Panc1 (cell line): ENCODE data around the gene MAGI2. TPM values are rescaled to one million over a fixed set of nuclear protein-coding genes. Genes with fewer than 3 reads are reported as not detected.
A peak's percentile ranks its signal among the peaks of the same experiment; 100 is the strongest.

Experiments
- ATAC-seq: fragments of 200-7000 bp; cut with Tn5 transposase; 2 replicates; pipeline ENCODE4 v1.9.1; 2020; ENCODE audit warnings: mild to moderate bottlenecking, moderate library complexity
- BruUV-seq: library from RNA; stranded (reverse); fragments of 400-500 nt; replicated peaks from 2 replicates; lab custom pipeline; 2021; lab: Mats Ljungman, UMichigan
- CTCF ChIA-PET: fragments of 300-600 bp; sonication (Branson Sonifier 250); formaldehyde crosslinking; loops from one replicate; lab custom pipeline; 2022; ENCODE audit warnings: antibody characterized with exemption; lab: Charles Lee
- POLR2A ChIA-PET: fragments of 300-600 bp; sonication (Branson Sonifier 250); formaldehyde crosslinking; loops from one replicate; lab custom pipeline; 2022; ENCODE audit warnings: antibody characterized with exemption; lab: Charles Lee
- DNase-seq: peaks from one replicate; pipeline ENCODE4 v3.0.0-alpha.2; 2010; ENCODE audit warnings: low read depth, low spot score
- H3K27ac ChIP-seq: 2 replicates; pipeline ENCODE4 v1.5.1; 2011; ENCODE audit warnings: mild to moderate bottlenecking, low read length, inconsistent platforms
- H3K27me3 ChIP-seq: fragments of 200-500 bp; sonication (Bioruptor generic); 2 replicates; pipeline ENCODE4 v1.6.0; 2014; ENCODE audit warnings: low read length, inconsistent platforms; ENCODE audit not compliant: control insufficient read depth, insufficient read depth
- H3K36me3 ChIP-seq: fragments of 200-500 bp; sonication (Bioruptor generic); 2 replicates; pipeline ENCODE4 v1.5.1; 2014; ENCODE audit warnings: inconsistent platforms, mild to moderate bottlenecking, low read length, moderate library complexity; ENCODE audit not compliant: control insufficient read depth, insufficient read depth
- H3K4me1 ChIP-seq: 2 replicates; pipeline ENCODE4 v1.5.1; 2011; ENCODE audit warnings: inconsistent platforms, mild to moderate bottlenecking, low read length, moderate library complexity; ENCODE audit not compliant: control insufficient read depth, insufficient read depth
- H3K4me3 ChIP-seq, 2 experiments: 2 replicates each; pipeline ENCODE4 v1.5.1; 2011 to 2012; ENCODE audit warnings: low read depth in 2 of 2, low read length in 2 of 2, mild to moderate bottlenecking in 2 of 2, inconsistent platforms in 1 of 2, moderate library complexity in 1 of 2
- H3K9me3 ChIP-seq: fragments of 200-500 bp; sonication (Bioruptor generic); 2 replicates; pipeline ENCODE4 v1.5.1; 2014; ENCODE audit warnings: low read depth, mild to moderate bottlenecking, inconsistent platforms, low read length, moderate library complexity; ENCODE audit not compliant: control insufficient read depth, insufficient read depth
- POLR2AphosphoS5 ChIP-seq: IDR thresholded peaks from 2 replicates; pipeline ENCODE4 v1.6.1; 2012; ENCODE audit warnings: mild to moderate bottlenecking, low read depth, low read length, moderate library complexity
- SIN3A ChIP-seq: IDR thresholded peaks from 2 replicates; pipeline ENCODE4 v1.6.1; 2012; ENCODE audit warnings: low read depth, mild to moderate bottlenecking, low read length, moderate library complexity, borderline replicate concordance; ENCODE audit not compliant: insufficient read depth
- TCF7L2 ChIP-seq: IDR thresholded peaks from 2 replicates; pipeline ENCODE4 v1.6.1; 2011; ENCODE audit warnings: mild to moderate bottlenecking, low read depth, low read length, inconsistent platforms
- in situ Hi-C: cut with HindIII; loops from 2 replicates; pipeline ENCODE4 v1.10.0; 2016; ENCODE audit warnings: low sequenced_read_pairs, low pct_unique_long_range_greater_than_20kb
- intact Hi-C: fragments of 100-400 bp; cut with micrococcal nuclease; formaldehyde crosslinking; loops from one replicate; pipeline ENCODE4 v1.10.0; 2022; ENCODE audit not compliant: unreplicated experiment
- total RNA-seq: library from RNA; stranded (reverse); gene quantifications from one replicate; pipeline ENCODE4 v1.2.1, GENCODE V29; 2021; ENCODE audit not compliant: unreplicated experiment
- TF ChIP-seq, protein P1 (sequence below): fragments of 450-650 bp; IDR thresholded peaks from 2 replicates; pipeline ENCODE4 v1.5.1; 2017; ENCODE audit warnings: mild to moderate bottlenecking
- TF ChIP-seq, protein P2 (sequence below), 2 experiments: IDR thresholded peaks; 2 replicates each; pipeline ENCODE4 v1.6.1; 2011 to 2012; ENCODE audit warnings: low read depth in 2 of 2, control low read depth in 1 of 2, low read length in 1 of 2, mild to moderate bottlenecking in 1 of 2, moderate library complexity in 1 of 2; ENCODE audit not compliant: insufficient read depth in 1 of 2

MAGI2 gene
- total RNA-seq, 1 experiment from 2014 or later: 5.4 TPM

DNA sequence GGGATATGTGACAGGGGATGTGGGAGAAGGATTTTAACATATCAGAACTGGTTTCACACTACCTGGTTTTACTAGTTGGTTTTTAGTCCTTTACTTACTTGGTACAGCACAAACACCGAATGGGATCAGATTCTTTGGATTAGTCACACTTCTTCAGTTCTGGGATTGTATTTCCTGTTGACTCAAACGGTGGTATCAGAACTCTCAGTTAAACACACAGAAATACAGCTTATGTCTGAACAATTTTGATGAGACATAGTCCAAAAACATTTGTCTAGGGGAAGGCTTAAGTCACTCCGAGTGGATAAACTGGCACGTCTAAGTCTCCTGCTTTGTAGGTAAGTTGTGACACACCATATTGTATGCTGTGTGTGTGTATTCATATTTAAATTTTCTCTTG, 1174.4 kb downstream of the MAGI2 start:
- peak; percentile 63 for DNase-seq
- TF ChIP-seq, protein P1, sequence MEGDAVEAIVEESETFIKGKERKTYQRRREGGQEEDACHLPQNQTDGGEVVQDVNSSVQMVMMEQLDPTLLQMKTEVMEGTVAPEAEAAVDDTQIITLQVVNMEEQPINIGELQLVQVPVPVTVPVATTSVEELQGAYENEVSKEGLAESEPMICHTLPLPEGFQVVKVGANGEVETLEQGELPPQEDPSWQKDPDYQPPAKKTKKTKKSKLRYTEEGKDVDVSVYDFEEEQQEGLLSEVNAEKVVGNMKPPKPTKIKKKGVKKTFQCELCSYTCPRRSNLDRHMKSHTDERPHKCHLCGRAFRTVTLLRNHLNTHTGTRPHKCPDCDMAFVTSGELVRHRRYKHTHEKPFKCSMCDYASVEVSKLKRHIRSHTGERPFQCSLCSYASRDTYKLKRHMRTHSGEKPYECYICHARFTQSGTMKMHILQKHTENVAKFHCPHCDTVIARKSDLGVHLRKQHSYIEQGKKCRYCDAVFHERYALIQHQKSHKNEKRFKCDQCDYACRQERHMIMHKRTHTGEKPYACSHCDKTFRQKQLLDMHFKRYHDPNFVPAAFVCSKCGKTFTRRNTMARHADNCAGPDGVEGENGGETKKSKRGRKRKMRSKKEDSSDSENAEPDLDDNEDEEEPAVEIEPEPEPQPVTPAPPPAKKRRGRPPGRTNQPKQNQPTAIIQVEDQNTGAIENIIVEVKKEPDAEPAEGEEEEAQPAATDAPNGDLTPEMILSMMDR: no peak
- TF ChIP-seq, protein P2, sequence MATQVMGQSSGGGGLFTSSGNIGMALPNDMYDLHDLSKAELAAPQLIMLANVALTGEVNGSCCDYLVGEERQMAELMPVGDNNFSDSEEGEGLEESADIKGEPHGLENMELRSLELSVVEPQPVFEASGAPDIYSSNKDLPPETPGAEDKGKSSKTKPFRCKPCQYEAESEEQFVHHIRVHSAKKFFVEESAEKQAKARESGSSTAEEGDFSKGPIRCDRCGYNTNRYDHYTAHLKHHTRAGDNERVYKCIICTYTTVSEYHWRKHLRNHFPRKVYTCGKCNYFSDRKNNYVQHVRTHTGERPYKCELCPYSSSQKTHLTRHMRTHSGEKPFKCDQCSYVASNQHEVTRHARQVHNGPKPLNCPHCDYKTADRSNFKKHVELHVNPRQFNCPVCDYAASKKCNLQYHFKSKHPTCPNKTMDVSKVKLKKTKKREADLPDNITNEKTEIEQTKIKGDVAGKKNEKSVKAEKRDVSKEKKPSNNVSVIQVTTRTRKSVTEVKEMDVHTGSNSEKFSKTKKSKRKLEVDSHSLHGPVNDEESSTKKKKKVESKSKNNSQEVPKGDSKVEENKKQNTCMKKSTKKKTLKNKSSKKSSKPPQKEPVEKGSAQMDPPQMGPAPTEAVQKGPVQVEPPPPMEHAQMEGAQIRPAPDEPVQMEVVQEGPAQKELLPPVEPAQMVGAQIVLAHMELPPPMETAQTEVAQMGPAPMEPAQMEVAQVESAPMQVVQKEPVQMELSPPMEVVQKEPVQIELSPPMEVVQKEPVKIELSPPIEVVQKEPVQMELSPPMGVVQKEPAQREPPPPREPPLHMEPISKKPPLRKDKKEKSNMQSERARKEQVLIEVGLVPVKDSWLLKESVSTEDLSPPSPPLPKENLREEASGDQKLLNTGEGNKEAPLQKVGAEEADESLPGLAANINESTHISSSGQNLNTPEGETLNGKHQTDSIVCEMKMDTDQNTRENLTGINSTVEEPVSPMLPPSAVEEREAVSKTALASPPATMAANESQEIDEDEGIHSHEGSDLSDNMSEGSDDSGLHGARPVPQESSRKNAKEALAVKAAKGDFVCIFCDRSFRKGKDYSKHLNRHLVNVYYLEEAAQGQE (IDR thresholded peaks at IDR 0.05; ENCODE audit: insufficient read depth in 1 of 2, low read depth in 2 of 2, low read length in 1 of 2): no peak
- TF ChIP-seq POLR2AphosphoS5 (no peak), TCF7L2 (no peak), SIN3A (no peak)
- Histone ChIP-seq H3K4me3 (no peak overlapping the region), H3K27ac (no peak overlapping the region), H3K27me3 (no peaks in the 10 kb centered on the region; the same call in 1 of the 2 replicates), H3K9me3 (no peaks in the 10 kb centered on the region), H3K36me3 (no peaks in the 10 kb centered on the region), H3K4me1 (no peaks in the 10 kb centered on the region)
- ATAC-seq: no peak; the same call in 1 of the 2 replicates
- no TSS peak for BruUV-seq
- CTCF ChIA-PET: no interaction called here
- POLR2A ChIA-PET: no interaction called here
- intact Hi-C loops: no loop called here
- in situ Hi-C loops: no loop called here

DNA sequence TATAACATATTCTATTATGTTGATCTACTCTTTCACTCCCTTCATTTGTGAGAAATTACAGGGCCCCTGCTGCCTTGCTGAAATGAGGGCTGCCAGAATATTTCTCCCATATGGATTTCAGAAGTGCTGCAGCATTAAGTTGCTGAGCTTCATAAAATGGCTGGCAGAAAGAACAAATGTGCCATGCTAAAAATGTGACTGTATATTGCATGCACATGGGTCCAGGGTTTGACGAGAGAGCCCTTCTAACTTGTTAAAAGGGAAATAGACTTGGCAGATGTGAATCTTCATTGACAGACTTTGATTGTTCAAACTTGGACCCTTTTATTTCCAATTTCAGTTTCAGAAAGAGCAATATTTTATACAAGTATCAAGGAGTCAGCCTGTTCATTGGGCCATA, 1186.3 kb downstream of the MAGI2 start:
- no peak for ATAC-seq
- CTCF ChIA-PET: no interaction called here
- BruUV-seq: no TSS peak

More for the DNA sequence above, 1186.3 kb downstream of the MAGI2 start:
- H3K27me3 ChIP-seq: peaks cover 7% of the 10 kb centered on the region; the same call in 1 of the 2 replicates
- TF ChIP-seq, protein P2 (IDR thresholded peaks at IDR 0.05; ENCODE audit: insufficient read depth in 1 of 2, low read depth in 2 of 2, low read length in 1 of 2): no peak
- TF ChIP-seq TCF7L2: no peak
- no peak for TF ChIP-seq SIN3A
- in situ Hi-C loops: no loop called here
- DNase-seq: no peak
- POLR2A ChIA-PET: interaction anchor here (0.6 kb wide), 1 partner anchor 215 kb away, joined by 3 read pairs; no protein-coding TSS in a partner anchor
- no peaks in the 10 kb centered on the region for H3K36me3 ChIP-seq
- H3K4me3 ChIP-seq: no peak overlapping the region
- H3K27ac ChIP-seq: no peak overlapping the region
- intact Hi-C loops: no loop called here
- H3K9me3 ChIP-seq: no peaks in the 10 kb centered on the region
- H3K4me1 ChIP-seq: no peaks in the 10 kb centered on the region
